WTC11 (cell line): ENCODE data around the gene SHISA9. TPM values are rescaled to one million over a fixed set of nuclear protein-coding genes. Genes with fewer than 3 reads are reported as not detected.

Source experiments
- ATAC-seq: fragments of 200-7000 bp; cut with Tn5 transposase; 2 replicates; pipeline ENCODE4 v1.10.0; 2021; ENCODE audit warnings: mild to moderate bottlenecking, moderate library complexity
- CTCF ChIA-PET: fragments of 300-600 bp; sonication (Branson Sonifier 250); formaldehyde crosslinking; loops from one replicate; lab custom pipeline; 2021; ENCODE audit warnings: antibody characterized with exemption; lab: Charles Lee
- POLR2A ChIA-PET: fragments of 350-600 bp; sonication (Branson Sonifier 250); formaldehyde crosslinking; loops from one replicate; lab custom pipeline; 2021; ENCODE audit warnings: antibody characterized with exemption; lab: Charles Lee
- DNase-seq: peaks from one replicate; pipeline ENCODE4 v3.0.0; 2021; ENCODE audit warnings: low spot score
- H3K27ac Mint-ChIP-seq: 2 replicates; pipeline ENCODE4 v1.8.0; 2021; ENCODE audit warnings: mixed read lengths
- H3K27me3 Mint-ChIP-seq: 2 replicates; pipeline ENCODE4 v1.8.0; 2021; ENCODE audit warnings: low read depth, mild to moderate bottlenecking, moderate library complexity, mixed read lengths
- H3K36me3 Mint-ChIP-seq: 2 replicates; pipeline ENCODE4 v1.8.0; 2021; ENCODE audit warnings: mixed read lengths
- H3K4me1 Mint-ChIP-seq: 2 replicates; pipeline ENCODE4 v1.8.0; 2022; ENCODE audit warnings: mixed read lengths
- H3K4me3 Mint-ChIP-seq: 2 replicates; pipeline ENCODE4 v1.8.0; 2021; ENCODE audit warnings: mild to moderate bottlenecking, moderate library complexity, mixed read lengths
- H3K9me3 Mint-ChIP-seq: 2 replicates; pipeline ENCODE4 v1.8.0; 2021; ENCODE audit warnings: mixed read lengths
- CBFB ChIP-seq: sonication (generic); formaldehyde crosslinking; IDR thresholded peaks from 2 replicates; pipeline ENCODE4 v1.8.1; 2022; ENCODE audit warnings: mild to moderate bottlenecking, low read depth, missing genetic modification reagents
- CDX4 ChIP-seq: fragments of 250-450 bp; sonication (Bioruptor Pico); IDR thresholded peaks from 2 replicates; pipeline ENCODE4 v1.9.0; 2021; ENCODE audit warnings: moderate library complexity, mild to moderate bottlenecking, inconsistent platforms, borderline replicate concordance
- ETV6 ChIP-seq: sonication (generic); formaldehyde crosslinking; IDR thresholded peaks from 2 replicates; pipeline ENCODE4 v1.8.1; 2022; ENCODE audit warnings: mild to moderate bottlenecking, missing genetic modification reagents
- FOXK1 ChIP-seq: sonication (generic); formaldehyde crosslinking; IDR thresholded peaks from 2 replicates; pipeline ENCODE4 v1.8.0; 2022; ENCODE audit warnings: mild to moderate bottlenecking, moderate library complexity, missing genetic modification reagents
- GRHL2 ChIP-seq: fragments of 250-450 bp; sonication (Bioruptor Pico); IDR thresholded peaks from 2 replicates; pipeline ENCODE4 v1.8.0; 2022; ENCODE audit warnings: mild to moderate bottlenecking, moderate library complexity; ENCODE audit not compliant: insufficient replicate concordance, severe bottlenecking
- KAT7 ChIP-seq: sonication (generic); formaldehyde crosslinking; IDR thresholded peaks from 2 replicates; pipeline ENCODE4 v1.8.1; 2023; ENCODE audit warnings: missing genetic modification reagents, mild to moderate bottlenecking, borderline replicate concordance
- MLX ChIP-seq: sonication (generic); formaldehyde crosslinking; IDR thresholded peaks from 2 replicates; pipeline ENCODE4 v1.8.1; 2023; ENCODE audit warnings: mild to moderate bottlenecking, missing genetic modification reagents, moderate library complexity
- MXD4 ChIP-seq: fragments of 250-450 bp; sonication (Bioruptor Pico); IDR thresholded peaks from 2 replicates; pipeline ENCODE4 v1.8.0; 2021; ENCODE audit warnings: mild to moderate bottlenecking, moderate library complexity, borderline replicate concordance
- NFE2L1 ChIP-seq: sonication (generic); formaldehyde crosslinking; IDR thresholded peaks from 2 replicates; pipeline ENCODE4 v1.8.1; 2023; ENCODE audit warnings: missing genetic modification reagents
- NR3C1 ChIP-seq: sonication (generic); formaldehyde crosslinking; conservative IDR thresholded peaks from 2 replicates; pipeline ENCODE4 v1.8.1; 2023; ENCODE audit warnings: low read depth, mild to moderate bottlenecking, missing genetic modification reagents
- SMAD4 ChIP-seq: sonication (generic); formaldehyde crosslinking; IDR thresholded peaks from 2 replicates; pipeline ENCODE4 v1.8.0; 2022; ENCODE audit warnings: mild to moderate bottlenecking, missing genetic modification reagents
- SOX15 ChIP-seq: fragments of 250-450 bp; sonication (Bioruptor Pico); IDR thresholded peaks from 2 replicates; pipeline ENCODE4 v1.9.0; 2021; ENCODE audit warnings: mild to moderate bottlenecking
- SP1 ChIP-seq: sonication (generic); formaldehyde crosslinking; conservative IDR thresholded peaks from 2 replicates; pipeline ENCODE4 v1.8.1; 2022; ENCODE audit warnings: missing genetic modification reagents
- TCF7 ChIP-seq: sonication (generic); formaldehyde crosslinking; IDR thresholded peaks from 2 replicates; pipeline ENCODE4 v1.8.0; 2022; ENCODE audit warnings: mild to moderate bottlenecking, low read depth, missing genetic modification reagents, moderate library complexity
- ZNF232 ChIP-seq: sonication (generic); formaldehyde crosslinking; IDR thresholded peaks from 2 replicates; pipeline ENCODE4 v1.8.0; 2022; ENCODE audit warnings: mild to moderate bottlenecking, missing genetic modification reagents
- ZNF263 ChIP-seq: sonication (generic); formaldehyde crosslinking; IDR thresholded peaks from 2 replicates; pipeline ENCODE4 v1.8.1; 2022; ENCODE audit warnings: low read depth, mild to moderate bottlenecking, moderate library complexity, missing genetic modification reagents
- ZNF281 ChIP-seq: sonication (generic); formaldehyde crosslinking; IDR thresholded peaks from 2 replicates; pipeline ENCODE4 v1.8.0; 2023; ENCODE audit warnings: mild to moderate bottlenecking, missing genetic modification reagents
- ZNF416 ChIP-seq: fragments of 250-450 bp; sonication (Bioruptor Pico); IDR thresholded peaks from 2 replicates; pipeline ENCODE4 v1.9.0; 2021; ENCODE audit warnings: mild to moderate bottlenecking, inconsistent platforms
- ZSCAN18 ChIP-seq: fragments of 250-450 bp; sonication (Bioruptor Pico); IDR thresholded peaks from 2 replicates; pipeline ENCODE4 v2.1.2; 2022; ENCODE audit warnings: mild to moderate bottlenecking, moderate library complexity
- total RNA-seq: library from RNA; stranded (reverse); gene quantifications from 3 replicates; pipeline ENCODE4 v1.2.3, GENCODE V29; 2021
- TF ChIP-seq, protein P1 (sequence below): sonication (generic); formaldehyde crosslinking; IDR thresholded peaks from 2 replicates; pipeline ENCODE4 v1.8.1; 2023; ENCODE audit warnings: mild to moderate bottlenecking, missing genetic modification reagents
- TF ChIP-seq, protein P2 (sequence below): fragments of 250-450 bp; sonication (Bioruptor Pico); IDR thresholded peaks from 2 replicates; pipeline ENCODE4 v1.9.0; 2021; ENCODE audit warnings: mild to moderate bottlenecking
- TF ChIP-seq, protein P3 (sequence below): sonication (generic); formaldehyde crosslinking; conservative IDR thresholded peaks from 2 replicates; pipeline ENCODE4 v1.8.1; 2022; ENCODE audit warnings: mild to moderate bottlenecking, missing genetic modification reagents

The SHISA9 gene
- total RNA-seq, 1 experiment from 2014 or later = 37.5 TPM

DNA sequence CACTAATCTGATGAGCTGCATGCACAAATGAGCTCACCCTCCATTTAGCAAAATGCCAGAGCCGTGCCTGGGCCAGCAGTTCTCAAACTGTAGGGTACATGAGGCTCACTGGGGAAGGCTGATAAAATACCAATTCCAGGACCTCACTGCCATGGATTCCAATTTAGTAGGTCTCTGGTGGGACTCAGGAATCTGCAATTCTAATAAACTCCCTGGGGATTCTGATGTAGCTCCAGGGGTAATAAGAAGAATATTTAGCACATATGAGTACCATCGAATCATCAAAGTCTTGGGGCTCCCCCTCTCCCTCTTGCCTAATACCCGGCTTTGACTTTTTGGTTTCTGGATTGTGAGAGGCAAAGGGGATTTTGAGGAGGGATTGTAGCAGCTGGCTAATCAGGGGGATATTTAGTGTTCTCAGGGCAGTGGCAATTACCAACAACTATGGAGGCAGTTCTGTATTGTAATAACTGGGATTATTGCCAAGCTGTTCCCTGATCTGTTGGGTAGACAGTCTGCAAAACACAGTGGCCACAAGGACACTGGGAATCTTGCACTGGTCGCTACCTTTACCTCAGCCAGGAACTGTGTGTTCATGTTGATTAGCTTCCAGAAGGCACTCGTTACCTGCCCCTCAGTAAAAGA, 140.4 kb downstream of the SHISA9 start:
- Mint-ChIP-seq H3K4me3 (no peak overlapping the region), H3K36me3 (peaks cover 8% of the 10 kb centered on the region), H3K27ac (no peak overlapping the region), H3K27me3 (no peaks in the 10 kb centered on the region), H3K9me3 (peaks cover 9% of the 10 kb centered on the region), H3K4me1 (peaks cover 33% of the 10 kb centered on the region)
- POLR2A ChIA-PET = no interaction called here
- ATAC-seq = no peak
- no peak for DNase-seq
- TF ChIP-seq SOX15 (CRISPR knock-in tag) = no peak
- TF ChIP-seq, protein P1, sequence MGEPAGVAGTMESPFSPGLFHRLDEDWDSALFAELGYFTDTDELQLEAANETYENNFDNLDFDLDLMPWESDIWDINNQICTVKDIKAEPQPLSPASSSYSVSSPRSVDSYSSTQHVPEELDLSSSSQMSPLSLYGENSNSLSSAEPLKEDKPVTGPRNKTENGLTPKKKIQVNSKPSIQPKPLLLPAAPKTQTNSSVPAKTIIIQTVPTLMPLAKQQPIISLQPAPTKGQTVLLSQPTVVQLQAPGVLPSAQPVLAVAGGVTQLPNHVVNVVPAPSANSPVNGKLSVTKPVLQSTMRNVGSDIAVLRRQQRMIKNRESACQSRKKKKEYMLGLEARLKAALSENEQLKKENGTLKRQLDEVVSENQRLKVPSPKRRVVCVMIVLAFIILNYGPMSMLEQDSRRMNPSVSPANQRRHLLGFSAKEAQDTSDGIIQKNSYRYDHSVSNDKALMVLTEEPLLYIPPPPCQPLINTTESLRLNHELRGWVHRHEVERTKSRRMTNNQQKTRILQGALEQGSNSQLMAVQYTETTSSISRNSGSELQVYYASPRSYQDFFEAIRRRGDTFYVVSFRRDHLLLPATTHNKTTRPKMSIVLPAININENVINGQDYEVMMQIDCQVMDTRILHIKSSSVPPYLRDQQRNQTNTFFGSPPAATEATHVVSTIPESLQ = no peak
- TF ChIP-seq TCF7 (CRISPR knock-in tag) = no peak
- no peak for TF ChIP-seq NR3C1 (CRISPR knock-in tag)
- TF ChIP-seq, protein P2, sequence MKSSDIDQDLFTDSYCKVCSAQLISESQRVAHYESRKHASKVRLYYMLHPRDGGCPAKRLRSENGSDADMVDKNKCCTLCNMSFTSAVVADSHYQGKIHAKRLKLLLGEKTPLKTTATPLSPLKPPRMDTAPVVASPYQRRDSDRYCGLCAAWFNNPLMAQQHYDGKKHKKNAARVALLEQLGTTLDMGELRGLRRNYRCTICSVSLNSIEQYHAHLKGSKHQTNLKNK (CRISPR knock-in tag) = no peak
- no peak for TF ChIP-seq SP1 (CRISPR knock-in tag)
- no peak for TF ChIP-seq ZNF416 (CRISPR knock-in tag)
- TF ChIP-seq CDX4 (CRISPR knock-in tag) = no peak
- no peak for TF ChIP-seq ZSCAN18
- TF ChIP-seq SMAD4 (CRISPR knock-in tag) = no peak
- no peak for TF ChIP-seq FOXK1 (CRISPR knock-in tag)
- no peak for TF ChIP-seq CBFB (CRISPR knock-in tag)
- TF ChIP-seq NFE2L1 (CRISPR knock-in tag) = no peak
- TF ChIP-seq MXD4 (CRISPR knock-in tag) = no peak
- TF ChIP-seq GRHL2 (CRISPR knock-in tag) = no peak
- no peak for TF ChIP-seq MLX (CRISPR knock-in tag)
- TF ChIP-seq, protein P3, sequence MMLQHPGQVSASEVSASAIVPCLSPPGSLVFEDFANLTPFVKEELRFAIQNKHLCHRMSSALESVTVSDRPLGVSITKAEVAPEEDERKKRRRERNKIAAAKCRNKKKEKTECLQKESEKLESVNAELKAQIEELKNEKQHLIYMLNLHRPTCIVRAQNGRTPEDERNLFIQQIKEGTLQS (CRISPR knock-in tag) = no peak
- no peak for TF ChIP-seq ZNF263 (CRISPR knock-in tag)
- CTCF ChIA-PET = interaction anchor here (0.7 kb wide), 1 partner anchor 15 kb away, joined by 3 read pairs; no protein-coding TSS in a partner anchor

GRCh38 chr16:13042291-13042685, 140.9 kb downstream of the SHISA9 start:
- ATAC-seq (no peak), DNase-seq (no peak)
- CTCF ChIA-PET = interaction anchor here (0.7 kb wide), 1 partner anchor 14 kb away, joined by 3 read pairs; no protein-coding TSS in a partner anchor
- TF ChIP-seq ZNF232 (CRISPR knock-in tag) = no peak
- no peak for TF ChIP-seq ETV6
- no peak for TF ChIP-seq ZNF281
- TF ChIP-seq KAT7 (CRISPR knock-in tag) = no peak
- Mint-ChIP-seq H3K36me3 (peaks cover 8% of the 10 kb centered on the region), H3K9me3 (peaks cover 9% of the 10 kb centered on the region), H3K27ac (no peak overlapping the region), H3K4me3 (no peak overlapping the region), H3K4me1 (peaks cover 30% of the 10 kb centered on the region), H3K27me3 (no peaks in the 10 kb centered on the region)
- POLR2A ChIA-PET = no interaction called here
